Measurements from ENCODE around the gene TNS1.
A peak's percentile ranks its signal among the peaks of the same experiment; 100 is the strongest.

The TNS1 gene

DNA sequence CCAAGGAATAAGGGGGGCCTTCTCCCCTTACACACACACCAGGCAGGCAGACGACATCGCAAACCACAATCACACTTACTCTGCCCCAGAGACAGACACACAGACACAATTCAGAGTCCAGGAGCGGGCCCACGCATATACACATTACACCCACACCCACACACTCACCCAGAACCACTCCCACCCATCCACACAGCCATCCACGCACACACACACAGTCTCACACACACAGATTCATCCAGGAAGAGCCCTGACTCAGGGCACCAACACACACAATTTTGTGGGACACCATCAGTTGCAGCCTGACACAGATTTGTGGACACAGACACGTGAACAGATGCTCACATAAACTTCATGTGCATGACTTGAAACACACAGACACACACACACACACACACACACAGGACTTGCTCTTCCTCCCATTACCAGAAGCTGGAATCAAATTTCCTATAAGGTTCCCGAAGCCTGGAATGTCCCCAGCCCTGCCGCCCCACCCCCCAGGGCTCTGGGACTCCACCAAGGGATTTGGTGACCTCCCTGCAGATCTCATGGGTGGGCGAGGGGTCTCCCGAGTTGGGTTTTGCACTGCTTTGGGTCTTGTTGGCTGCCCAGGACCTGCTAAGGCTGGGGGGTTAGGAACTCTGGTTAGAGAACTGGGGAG lies 23.5 kb downstream of the TNS1 start:
- DNase-seq: no peak

DNA sequence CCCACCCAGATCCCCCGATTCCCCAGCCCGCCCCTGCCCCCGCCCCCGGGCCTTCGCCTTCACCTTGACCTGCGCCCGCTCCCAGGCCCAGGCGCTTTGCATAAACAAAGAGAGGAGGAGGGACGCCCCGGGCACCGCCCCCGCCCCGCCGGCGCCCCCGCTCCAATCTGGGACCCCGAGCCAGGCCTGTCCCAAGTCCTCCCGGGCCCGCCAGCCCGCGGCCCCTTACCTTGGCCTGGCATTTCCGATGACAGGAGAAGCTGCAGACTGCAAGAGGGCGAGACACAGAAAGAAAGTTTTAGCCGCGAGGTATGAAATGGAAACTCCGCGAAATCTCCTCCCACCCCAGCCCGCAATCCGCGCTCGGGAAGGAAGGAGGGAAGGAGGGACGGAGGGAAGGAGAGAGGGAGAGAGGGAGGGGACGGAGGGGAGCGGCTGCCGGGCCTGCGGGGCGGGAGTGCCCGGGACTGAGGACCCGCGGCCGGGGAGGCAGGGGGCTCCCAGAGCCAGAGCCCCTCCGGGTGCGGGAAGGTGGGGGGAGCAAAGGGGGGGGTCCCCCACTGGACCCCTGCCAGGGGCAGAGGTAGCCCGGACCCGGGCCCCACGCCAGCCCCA lies 24.2 kb downstream of the TNS1 start:
- no peak for DNase-seq

DNA sequence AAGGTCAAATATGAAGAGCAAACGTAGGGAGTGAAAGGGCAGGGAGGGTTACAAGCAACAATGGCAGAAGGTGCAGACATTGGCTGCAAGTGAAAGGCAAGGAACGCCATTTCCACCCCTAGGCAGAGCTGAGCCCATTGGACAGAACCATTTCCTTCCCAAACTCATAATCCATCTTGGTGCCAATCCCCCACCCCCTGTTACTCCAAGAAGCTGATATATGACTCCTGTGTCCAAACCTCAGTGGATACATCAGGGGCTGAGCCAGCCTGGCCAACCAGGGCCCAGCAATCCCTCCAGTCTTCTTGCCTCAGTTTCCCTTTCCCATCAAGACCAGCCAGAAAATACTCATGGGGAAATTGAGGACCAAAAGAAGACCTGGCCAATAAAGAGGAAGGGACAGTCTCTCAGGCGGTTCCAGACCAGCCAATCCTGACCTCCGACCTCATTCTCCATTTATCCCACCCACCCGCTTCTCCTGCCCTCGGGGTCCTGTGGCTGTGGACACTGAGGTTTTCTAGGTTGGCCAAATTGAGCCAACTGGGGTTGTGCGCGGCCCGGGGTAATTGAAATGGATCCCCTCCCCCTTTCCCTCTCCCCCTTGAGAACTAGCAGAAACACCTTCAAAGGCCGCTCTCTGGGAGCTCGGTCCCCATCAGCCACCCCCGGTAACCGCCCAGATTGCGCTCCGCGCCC lies 24.8 kb downstream of the TNS1 start:
- DNase-seq: no peak

DNA sequence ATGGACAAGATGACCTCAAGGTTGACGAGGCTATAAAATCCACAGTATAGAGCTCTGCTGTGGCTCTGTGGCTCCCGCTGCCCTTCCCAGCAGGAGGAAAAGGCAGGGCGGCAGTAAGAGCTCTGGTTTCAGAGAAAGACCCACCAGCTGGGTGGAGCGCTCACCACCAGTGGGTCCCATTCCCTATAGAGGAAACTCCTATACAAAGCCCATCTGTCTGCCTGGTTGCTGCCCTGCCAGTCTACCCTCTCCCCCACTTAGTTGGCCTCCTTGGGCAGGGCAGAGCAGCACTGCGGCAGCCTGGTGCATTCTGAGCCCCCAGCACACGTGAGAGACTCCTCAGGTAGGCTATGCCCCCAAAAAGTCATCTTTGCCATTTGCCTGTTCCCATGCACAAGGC lies 26.5 kb downstream of the TNS1 start:
- no peak for DNase-seq

DNA sequence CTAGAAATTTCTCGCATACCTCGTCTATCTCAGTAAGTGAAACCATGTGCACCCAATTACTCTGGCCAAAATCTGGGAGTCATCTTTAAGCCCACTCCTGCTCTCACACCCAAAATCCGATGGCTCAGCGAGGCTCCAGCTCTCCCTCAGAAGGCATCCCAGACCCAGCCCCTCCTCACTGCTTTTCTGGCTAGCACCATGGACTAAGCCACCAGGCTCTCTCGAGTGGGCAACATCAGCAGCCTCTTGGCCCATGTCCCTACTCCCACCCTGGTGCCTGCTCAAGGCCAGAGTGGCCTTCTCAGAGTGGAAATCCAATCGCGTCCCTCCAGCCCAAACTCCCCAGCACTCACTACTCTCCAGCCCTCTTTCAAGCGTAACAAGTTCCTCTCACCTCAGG lies 27.2 kb downstream of the TNS1 start:
- no peak for DNase-seq

DNA sequence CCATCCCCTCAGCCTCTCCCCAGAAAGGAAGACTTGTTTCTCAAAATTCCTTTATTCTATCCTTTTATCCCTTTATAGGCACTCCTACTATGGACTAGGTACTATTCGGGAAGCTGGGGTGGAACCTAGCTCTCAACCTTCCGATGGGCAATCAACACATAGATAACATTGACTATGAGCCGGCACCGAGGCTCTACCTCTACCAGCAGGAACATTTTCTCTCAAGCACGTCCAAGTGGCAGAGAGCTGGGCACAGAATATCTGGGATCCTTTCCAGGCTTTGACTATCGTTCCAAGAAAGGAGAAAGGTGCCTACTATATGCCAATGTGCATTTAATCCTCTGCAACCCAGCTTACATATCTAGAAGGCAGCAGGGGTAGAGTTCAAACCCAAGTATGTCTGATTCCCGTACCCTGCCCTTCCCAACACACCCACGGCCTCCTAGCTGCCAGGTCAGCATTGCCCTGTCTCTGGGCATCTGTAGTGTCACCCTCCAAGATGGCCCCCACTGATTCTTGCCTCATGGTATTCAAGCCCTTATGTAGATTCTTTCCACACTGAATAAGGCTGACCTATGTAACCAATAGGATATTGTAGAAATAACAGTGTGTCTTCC lies 28.3 kb downstream of the TNS1 start:
- no peak for DNase-seq

DNA sequence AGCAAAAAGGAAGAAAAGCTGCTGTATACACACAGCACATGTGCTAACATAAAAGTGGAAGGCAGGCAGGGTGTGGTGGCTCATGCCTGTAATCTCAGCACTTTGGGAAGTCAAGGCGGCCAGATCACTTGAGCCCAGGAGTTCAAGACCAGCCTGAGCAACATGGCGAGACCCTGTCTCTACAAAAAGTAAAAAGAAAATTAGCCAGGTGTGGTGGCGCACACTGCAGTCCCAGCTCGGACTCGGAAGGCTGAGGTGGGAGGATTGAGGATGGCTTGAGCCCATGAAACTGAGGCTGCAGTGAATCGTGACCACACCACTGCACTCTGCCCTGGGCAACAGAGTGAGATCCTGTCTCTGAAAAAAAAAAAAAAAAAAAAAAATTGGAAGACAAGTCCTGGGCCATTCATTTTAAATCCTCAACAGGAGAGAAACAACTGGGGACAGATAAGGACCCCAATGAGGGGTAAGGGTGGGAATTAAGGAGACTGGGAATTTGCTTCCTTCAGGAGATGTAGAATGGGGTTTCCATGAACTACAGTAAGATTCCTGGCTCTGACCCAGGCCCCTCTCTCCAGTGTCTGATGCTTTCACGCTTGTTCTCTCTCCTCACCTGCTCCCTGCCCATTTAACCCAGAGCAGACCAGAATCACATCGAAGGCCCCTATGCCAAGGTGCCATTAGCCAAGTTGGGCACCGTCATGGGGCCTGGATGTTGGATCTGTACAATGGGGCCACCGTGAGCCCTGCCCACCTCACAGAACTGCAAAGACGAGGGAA lies 29.6 kb downstream of the TNS1 start:
- DNase-seq: no peak

DNA sequence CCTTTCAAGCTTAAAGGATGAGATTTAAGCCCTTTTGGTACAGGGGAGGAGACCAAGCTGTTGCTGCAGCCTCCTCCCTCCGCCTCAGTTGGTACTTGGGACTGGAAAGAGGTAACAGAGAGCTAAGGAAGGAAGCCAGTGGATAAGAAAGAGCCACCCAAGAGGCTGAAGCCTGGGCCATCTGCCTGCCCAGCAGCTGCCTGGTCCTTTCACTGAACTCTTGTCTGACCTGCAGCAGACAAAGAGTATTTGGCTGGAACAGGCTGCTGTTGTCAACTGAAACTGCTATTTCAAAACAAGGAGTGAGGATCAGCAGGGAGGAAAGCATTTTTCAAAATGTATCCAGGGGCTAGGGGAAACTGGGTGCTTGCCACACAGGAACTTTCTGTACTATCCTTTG lies 30.3 kb downstream of the TNS1 start:
- no peak for DNase-seq

DNA sequence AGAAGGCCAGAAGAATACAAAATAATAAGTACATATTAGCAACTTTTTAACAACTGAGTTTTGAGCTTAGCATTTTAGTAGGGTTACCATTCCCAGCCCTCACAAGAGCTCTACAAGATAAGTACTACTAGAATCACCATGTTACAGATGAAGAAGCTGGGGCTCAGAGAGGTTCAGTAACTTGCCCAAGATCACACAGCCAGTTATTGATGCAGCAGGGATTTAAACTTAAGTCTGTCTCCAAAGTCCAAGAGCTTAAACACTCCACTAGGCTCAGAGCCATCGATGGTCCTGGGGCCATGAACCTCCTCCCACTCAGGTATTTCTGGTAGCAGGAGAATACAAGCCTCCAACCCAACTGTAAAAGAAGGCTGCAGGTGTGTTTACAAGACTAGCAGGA lies 30.8 kb downstream of the TNS1 start:
- DNase-seq: no peak

DNA sequence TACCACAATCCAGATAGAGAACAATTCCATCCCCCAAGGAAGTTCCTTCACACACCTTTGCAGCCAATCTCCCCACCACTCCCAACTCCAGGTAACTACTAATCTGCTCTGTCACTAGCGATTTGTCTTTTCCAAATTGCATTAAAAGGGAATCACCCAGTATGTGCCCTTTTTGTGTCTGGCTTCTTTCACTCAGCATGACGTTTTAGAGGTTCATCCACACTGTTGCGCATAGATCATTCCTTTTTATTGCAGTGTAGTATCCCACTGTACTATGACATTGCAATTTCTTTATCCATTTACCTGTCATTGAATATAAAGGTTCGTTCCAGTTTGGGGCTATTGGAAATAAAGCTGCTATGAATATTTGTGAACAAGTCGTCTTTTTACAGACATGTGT lies 31.6 kb downstream of the TNS1 start:
- DNase-seq: no peak

DNA sequence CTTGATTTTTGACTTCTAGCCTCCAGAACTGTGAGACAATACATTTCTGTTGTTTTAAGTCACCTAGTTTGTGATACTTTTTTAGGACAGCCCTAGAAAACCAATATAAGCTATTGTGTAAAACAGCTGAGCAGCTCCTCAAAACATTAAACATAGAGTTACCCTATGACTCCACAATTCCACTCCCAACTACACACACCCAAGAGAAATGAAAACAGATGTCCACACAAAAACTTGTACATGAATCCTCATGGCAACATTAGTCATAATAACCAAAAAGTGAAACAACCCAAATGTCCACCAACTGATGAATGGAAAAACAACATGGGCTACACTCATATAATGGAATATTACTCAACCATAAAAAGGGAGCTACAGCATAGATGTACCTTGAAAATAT lies 32.6 kb downstream of the TNS1 start:
- no peak for DNase-seq

DNA sequence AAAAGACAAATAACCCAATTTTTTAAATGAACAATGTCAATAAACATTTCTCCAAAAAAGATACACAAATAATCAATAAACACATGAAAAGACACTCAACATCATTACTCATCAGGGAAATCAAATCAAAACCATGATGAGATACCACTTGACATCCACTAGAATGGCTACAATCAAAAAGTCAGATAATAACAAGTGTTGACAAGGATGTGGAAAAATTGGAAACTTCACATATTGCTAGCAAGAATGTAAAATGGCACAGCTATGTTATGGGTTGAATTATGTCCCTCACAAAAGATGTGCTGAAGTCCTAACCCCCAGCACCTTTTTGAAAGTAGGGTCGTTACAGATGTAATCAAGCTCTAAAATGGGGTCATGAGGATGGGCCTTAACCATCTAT lies 33.2 kb downstream of the TNS1 start:
- no peak for DNase-seq

DNA sequence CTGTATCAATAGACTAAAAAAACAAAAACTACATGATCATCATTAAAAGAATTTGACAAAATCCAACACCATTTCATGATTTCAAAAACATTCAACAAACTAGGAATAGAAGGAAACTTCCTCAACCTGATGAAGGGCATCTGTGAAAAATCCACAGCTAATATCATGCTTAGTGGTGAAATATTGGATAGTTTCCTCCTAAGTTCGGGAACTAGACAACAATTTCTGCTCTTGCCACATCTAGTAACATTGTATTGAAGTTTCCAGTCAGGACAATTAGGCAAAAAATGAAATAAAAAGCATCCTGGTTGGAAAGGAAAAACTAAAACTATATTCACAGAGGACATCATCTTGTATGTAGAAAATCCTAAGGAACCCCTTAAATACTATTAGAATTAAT lies 34.8 kb downstream of the TNS1 start:
- no peak for DNase-seq

DNA sequence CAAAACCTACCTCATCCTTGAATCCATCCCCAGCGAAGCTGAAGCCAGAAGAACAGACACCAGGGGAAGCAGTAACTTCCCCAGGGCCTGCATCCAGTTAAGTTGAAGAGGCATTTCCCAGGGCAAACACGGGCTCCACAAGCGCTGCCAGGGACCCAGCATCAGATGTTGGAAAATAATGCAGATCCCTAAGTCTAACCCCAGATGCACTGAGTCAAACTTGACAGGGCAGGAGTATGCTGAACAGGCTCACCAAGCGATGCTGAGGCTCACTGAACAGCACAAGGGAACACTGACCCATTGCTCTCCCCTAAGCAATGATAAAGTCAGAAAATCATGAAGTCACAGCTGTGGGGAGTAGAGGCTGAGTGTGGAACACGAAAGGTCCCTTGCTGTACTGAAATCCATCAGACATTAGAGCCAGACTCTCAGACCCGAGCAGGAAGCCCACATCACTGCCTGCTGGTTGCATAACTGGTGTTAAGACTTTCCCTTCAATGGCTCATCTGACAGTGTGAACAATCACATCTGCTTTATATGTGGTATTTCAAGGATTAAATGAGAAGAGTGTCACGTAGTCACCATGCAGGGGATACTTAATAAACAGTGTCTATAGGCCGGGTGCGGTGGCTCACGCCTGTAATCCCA lies 36.2 kb downstream of the TNS1 start:
- no peak for DNase-seq

DNA sequence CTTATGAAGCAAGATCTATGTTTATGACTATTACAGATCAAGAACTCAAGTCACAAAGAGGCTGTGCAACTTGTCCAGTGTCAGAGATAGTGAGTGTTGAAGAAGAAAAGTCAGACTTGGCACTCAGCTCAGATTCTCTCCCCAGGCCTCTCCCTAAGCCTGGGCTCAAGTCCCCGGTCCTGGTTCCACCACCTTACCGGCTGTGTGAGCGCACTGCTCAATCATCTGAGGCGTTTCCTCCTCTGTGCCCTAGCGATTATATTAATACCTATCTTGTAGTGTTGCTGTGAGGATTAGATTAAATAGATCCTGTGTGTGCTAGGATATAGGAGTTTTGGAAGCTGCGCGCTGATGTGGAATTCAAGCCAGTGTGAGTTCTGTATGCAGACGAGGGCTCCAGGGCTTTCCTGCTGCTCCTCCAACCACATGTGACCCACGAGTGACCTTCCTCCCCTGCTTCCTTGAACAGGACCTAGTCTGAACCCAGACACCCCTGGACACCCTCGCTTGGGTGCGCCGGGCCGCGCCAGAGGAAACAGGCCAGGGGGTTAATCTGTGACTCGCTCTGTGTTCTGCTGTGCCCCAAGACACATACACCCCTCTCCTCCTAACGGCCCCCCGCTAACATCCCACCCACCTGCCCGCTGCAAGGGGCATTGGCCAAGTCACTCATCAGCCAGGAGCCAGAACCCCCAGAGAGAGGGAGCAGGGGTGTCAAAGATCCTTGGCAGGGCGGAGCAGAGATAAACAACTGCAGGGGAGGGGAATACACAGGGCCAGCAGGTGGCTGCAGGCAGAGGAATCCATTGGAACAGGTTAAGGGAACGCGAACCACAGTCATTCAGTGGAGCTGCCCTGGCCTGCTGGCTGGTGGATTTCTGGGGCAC lies 38.3 kb downstream of the TNS1 start:
- peak in 1 of 2 donors; percentile 11 for DNase-seq

DNA sequence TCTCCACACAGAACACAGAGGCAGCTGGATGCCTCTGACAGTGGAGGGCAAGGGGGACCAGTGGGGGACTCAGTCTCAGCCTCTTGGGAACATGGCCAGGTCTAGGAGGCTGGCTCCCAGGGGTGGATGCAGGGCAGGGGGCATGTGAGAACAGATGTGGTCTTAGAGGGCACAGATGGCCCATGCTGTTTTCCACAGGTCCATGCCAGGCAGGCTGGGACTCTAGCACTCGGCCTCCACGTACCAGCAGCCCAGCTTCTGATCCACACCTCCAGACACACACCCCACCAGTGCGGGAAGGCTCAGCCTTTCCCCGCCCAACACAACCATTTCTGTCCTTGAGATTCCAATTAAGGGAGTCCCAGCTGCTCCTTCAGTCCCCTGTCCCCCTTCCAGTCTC lies 42.4 kb downstream of the TNS1 start:
- no peak for DNase-seq

DNA sequence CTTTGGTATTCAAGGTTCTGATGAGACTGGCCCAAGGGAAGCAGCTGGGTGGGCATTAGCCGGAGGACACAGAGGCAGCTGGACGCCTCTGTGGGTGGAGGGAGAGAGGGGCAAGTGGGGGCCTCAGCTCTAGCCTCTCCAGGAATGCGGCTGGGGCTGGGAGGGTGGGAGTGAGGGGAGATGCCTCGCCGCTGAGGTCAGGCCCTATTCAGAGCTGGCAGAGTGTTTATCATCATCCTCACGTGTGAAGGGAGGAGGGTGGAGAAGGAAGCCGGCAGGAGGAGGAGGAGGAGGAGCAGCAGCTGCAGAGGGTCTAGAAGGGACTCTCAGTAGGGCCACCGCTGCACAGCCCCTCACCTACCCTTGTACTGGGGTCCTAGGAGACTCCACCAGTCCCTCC lies 43.1 kb downstream of the TNS1 start:
- DNase-seq: no peak

DNA sequence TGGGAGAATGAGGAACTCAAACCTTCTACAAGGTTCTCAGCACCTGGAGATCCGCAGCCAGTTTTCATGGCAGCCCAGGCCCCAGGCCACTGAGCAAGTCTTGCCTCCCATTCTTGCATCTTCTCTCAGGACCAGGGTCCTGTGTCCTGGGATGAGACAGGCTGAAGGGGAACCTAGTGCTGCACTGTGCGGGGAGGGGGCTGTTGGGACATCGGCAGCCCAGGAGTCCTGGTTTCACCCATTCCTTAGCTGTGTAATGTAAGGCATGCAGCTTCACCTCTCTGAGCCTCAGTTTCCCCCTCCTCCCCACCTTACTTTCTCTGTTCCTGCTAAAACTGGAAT lies 43.9 kb downstream of the TNS1 start:
- DNase-seq: no peak

DNA sequence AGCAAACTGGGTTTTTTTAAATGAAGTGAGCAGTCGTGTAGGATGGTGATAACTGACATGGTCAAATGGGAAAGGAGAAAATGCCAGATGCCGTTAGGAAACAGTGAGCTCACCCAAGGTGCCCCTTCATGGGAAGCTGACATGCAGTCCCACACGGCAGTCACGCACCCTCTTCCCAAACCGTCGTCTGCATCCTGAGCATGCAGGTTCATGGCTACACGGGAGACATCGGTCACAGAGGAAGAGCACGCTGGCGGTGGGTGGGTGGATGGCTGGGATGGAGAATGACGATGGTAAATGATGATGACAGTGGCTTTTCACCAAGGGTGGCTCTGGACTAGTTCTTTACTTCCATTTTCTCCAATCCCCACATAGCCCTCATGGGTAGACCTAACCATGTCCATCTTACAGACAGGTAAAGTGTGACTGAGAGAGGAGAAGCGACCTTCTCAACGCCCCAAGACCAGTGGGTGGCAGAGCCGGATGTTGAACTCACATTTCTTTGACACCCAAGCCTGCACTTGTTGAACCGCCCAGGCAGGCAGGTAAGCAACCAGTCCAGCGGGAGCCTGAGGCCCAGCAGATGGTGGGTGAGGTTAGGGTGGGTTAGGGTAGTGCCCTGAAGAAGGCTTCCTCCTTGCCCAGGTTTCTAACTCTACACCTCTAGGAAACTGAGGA lies 44.5 kb downstream of the TNS1 start:
- DNase-seq: no peak

DNA sequence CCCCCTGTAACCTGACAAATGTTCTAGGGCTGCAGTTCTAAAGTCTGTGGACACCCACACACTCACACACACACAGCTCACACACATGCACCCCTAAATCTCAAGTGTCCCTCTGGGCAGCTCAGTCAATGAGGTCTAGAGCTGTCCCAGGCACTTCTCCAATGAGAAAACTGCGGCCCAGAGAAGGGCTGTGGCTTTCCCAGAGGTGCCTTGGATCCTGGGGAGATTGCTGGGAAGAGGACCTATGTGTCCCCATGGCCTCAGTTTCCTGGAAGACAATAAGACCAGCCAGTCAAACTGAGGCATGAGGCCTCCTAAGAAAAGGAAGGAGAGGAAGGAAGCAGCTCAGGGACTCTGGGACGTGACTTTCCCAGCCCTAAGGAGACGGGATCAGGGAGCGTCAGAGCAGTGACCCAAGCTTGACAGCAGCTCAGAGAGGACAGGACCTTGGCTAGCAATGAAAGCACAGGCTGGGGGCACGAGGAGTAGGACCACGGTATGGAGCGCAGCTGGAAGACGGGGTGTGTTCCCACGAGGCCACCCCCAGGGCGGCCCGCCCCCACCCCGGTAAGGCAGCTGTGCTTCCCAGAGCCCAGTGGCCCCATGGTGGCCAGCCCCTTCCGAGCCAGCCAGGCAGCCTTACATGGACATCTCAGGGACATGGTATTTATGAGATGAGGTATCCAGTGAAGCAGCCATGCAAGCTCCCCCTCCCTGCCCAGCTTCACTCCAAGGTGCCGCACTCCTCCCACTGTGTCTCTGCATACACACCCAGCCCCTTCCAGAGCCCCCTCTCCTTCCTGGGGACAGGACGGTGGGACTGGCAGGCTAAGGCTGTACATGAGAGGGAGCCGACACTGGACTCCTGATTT lies 46.0 kb downstream of the TNS1 start:
- DNase-seq: no peak

Measured in inflammatory macrophage (primary cell).